Nephron (organoid): ENCODE measurements around the gene MMP13.
"Not testable (repeated sequence)": the region's sequence is repeated elsewhere in the genome, so short reads cannot be mapped to it uniquely, and the experiment has no call there.

Experiments used
- H3K27ac Mint-ChIP-seq, 3 experiments: 2 replicates each; pipeline ENCODE4 v1.8.0; 2020; ENCODE audit warnings: mixed read lengths in 3 of 3, mild to moderate bottlenecking in 2 of 3, moderate library complexity in 1 of 3
- H3K27me3 Mint-ChIP-seq: 2 replicates; pipeline ENCODE4 v1.8.0; 2021; ENCODE audit warnings: low read depth, mild to moderate bottlenecking, moderate library complexity, mixed read lengths
- H3K36me3 Mint-ChIP-seq: 2 replicates; pipeline ENCODE4 v1.8.0; 2020; ENCODE audit warnings: low read depth, mixed read lengths
- H3K4me1 Mint-ChIP-seq: 2 replicates; pipeline ENCODE4 v1.8.0; 2020; ENCODE audit warnings: mixed read lengths
- H3K4me3 Mint-ChIP-seq, 3 experiments: 2 replicates each; pipeline ENCODE4 v1.8.0; 2020; ENCODE audit warnings: mild to moderate bottlenecking in 3 of 3, mixed read lengths in 3 of 3, moderate library complexity in 2 of 3
- H3K9me3 Mint-ChIP-seq: 2 replicates; pipeline ENCODE4 v1.8.0; 2020; ENCODE audit warnings: mixed read lengths
- TF ChIP-seq, protein P1 (sequence below), 3 experiments: fragments of 200-600 bp; sonication (generic); IDR thresholded peaks; one replicate each; pipeline ENCODE4 v1.5.0; 2021; ENCODE audit warnings: antibody characterized with exemption in 3 of 3; ENCODE audit not compliant: unreplicated experiment in 3 of 3

Gene MMP13

DNA sequence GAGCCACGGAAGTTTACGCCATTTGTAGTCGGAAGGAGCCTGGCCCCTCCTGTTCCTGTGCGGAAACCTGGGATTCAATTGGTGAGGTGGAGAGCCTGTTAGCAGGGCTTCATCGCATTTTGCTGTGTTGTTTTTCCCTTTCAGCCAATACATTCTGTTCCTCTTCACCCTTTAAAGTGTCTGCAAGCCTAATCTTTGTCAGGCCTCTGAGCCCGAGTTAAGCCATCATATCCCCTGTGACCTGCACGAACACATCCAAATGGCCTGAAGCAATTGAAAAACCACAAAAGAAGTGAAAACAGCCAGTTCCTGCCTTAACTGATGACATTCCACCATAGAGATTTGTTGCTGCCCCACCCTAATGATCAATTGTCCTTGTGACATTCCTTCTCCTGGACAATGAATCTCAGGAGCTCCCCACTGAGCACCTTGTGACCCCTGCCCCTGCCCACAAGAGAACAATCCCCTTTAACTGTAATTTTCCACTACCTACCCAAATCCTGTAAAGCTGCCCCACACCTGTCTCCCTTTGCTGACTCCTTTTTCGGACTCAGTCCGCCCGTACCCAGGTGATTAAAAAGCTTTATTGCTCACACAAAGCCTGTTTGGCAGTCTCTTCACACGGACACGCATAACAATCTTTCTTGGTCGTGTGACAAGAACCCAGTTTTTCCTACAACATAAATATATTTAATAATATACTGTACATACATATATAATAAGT, 43.6 kb downstream of the MMP13 start:
- no peak overlapping the region for H3K4me3 Mint-ChIP-seq
- no peaks in the 10 kb centered on the region for H3K9me3 Mint-ChIP-seq
- no peak overlapping the region for H3K27ac Mint-ChIP-seq
- no peaks in the 10 kb centered on the region for H3K4me1 Mint-ChIP-seq
- TF ChIP-seq, protein P1, sequence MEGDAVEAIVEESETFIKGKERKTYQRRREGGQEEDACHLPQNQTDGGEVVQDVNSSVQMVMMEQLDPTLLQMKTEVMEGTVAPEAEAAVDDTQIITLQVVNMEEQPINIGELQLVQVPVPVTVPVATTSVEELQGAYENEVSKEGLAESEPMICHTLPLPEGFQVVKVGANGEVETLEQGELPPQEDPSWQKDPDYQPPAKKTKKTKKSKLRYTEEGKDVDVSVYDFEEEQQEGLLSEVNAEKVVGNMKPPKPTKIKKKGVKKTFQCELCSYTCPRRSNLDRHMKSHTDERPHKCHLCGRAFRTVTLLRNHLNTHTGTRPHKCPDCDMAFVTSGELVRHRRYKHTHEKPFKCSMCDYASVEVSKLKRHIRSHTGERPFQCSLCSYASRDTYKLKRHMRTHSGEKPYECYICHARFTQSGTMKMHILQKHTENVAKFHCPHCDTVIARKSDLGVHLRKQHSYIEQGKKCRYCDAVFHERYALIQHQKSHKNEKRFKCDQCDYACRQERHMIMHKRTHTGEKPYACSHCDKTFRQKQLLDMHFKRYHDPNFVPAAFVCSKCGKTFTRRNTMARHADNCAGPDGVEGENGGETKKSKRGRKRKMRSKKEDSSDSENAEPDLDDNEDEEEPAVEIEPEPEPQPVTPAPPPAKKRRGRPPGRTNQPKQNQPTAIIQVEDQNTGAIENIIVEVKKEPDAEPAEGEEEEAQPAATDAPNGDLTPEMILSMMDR (IDR thresholded peaks at IDR 0.05; ENCODE audit: unreplicated experiment in 3 of 3): no peak
- no peaks in the 10 kb centered on the region for H3K36me3 Mint-ChIP-seq
- H3K27me3 Mint-ChIP-seq: peaks cover 10% of the 10 kb centered on the region

GRCh38 chr11:102905848-102906247, 49.7 kb downstream of the MMP13 start:
- H3K36me3 Mint-ChIP-seq, H3K27me3 Mint-ChIP-seq, H3K4me1 Mint-ChIP-seq, H3K9me3 Mint-ChIP-seq, H3K27ac Mint-ChIP-seq, H3K4me3 Mint-ChIP-seq: not testable (repeated sequence)

DNA sequence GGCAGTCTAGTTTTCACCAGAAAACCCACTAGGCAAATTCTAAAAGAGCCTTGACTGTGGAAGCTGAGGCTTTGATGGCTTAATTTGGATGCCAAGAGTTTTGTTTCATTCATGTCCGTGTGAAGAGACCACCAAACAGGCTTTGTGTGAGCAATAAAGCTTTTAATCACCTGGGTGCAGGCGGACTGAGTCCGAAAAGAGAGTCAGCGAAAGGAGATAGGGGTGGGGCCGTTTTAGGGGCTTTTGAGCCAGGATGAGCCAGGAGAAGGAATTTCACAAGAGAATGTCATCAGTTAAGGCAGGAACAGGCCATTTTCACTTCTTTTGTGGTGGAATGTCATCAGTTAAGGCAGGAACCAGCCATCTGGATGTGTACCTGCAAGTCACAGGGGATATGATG, 51.6 kb downstream of the MMP13 start:
- H3K36me3 Mint-ChIP-seq, H3K9me3 Mint-ChIP-seq, H3K27me3 Mint-ChIP-seq, H3K4me3 Mint-ChIP-seq, H3K27ac Mint-ChIP-seq, H3K4me1 Mint-ChIP-seq: not testable (repeated sequence)

GRCh38 chr11:102900346-102900745, 55.2 kb downstream of the MMP13 start:
- Mint-ChIP-seq H3K4me3 (no peak overlapping the region), H3K4me1 (no peaks in the 10 kb centered on the region), H3K36me3 (no peaks in the 10 kb centered on the region), H3K9me3 (peaks cover 6% of the 10 kb centered on the region), H3K27ac (no peak overlapping the region), H3K27me3 (no peaks in the 10 kb centered on the region)
- TF ChIP-seq, protein P1 (IDR thresholded peaks at IDR 0.05; ENCODE audit: unreplicated experiment in 3 of 3): no peak
